Keratinocyte (primary cell): Measurements from ENCODE around the gene MAPRE3. TPM values are rescaled to one million over a fixed set of nuclear protein-coding genes. Genes with fewer than 3 reads are reported as not detected.

Experiments used
- DNase-seq: peaks from one replicate; pipeline ENCODE4 v3.0.0-alpha.2; 2011; ENCODE audit warnings: low read depth, missing footprints, low spot score
- FAIRE-seq: peaks from 2 replicates; lab custom pipeline; 2011; peaks lifted over from hg19 to GRCh38; lab: Jason Lieb, UNC
- H2AFZ ChIP-seq: 2 replicates; pipeline ENCODE4 v1.6.0; 2012; ENCODE audit warnings: low read length, control low read depth, inconsistent platforms; ENCODE audit not compliant: control insufficient read depth
- H3K27ac ChIP-seq: 2 replicates; pipeline ENCODE4 v1.5.1; 2011; ENCODE audit warnings: low read length; ENCODE audit not compliant: control insufficient read depth, insufficient read depth
- H3K27me3 ChIP-seq: 3 replicates; pipeline ENCODE4 v1.6.0; 2011; ENCODE audit warnings: low read length; ENCODE audit not compliant: control insufficient read depth, insufficient read depth; ENCODE audit errors: extremely low read depth
- H3K36me3 ChIP-seq, 2 experiments: 2 replicates in 1 of 2; 3 replicates in 1 of 2; pipeline ENCODE4 v1.5.1; 2011; ENCODE audit warnings: low read length in 2 of 2, mild to moderate bottlenecking in 1 of 2; ENCODE audit not compliant: control insufficient read depth in 2 of 2, insufficient read depth in 2 of 2; ENCODE audit errors: extremely low read depth in 1 of 2
- H3K4me1 ChIP-seq: 3 replicates; pipeline ENCODE4 v1.5.1; 2011; ENCODE audit warnings: low read length; ENCODE audit not compliant: control insufficient read depth, insufficient read depth; ENCODE audit errors: extremely low read depth
- H3K4me2 ChIP-seq: 3 replicates; pipeline ENCODE4 v1.6.0; 2011; ENCODE audit warnings: low read depth, low read length; ENCODE audit not compliant: control insufficient read depth, insufficient read depth; ENCODE audit errors: extremely low read depth
- H3K4me3 ChIP-seq, 3 experiments: fragments of 200-600 bp in 1 of 3; sonication (generic) in 1 of 3; 2 replicates in 2 of 3; 3 replicates in 1 of 3; pipeline ENCODE4 v1.5.1; 2011 to 2016; ENCODE audit warnings: low read length in 3 of 3, mild to moderate bottlenecking in 3 of 3, control low read depth in 2 of 3, inconsistent platforms in 1 of 3, low read depth in 1 of 3, mixed read lengths in 1 of 3, mixed run types in 1 of 3, moderate library complexity in 1 of 3; ENCODE audit not compliant: control insufficient read depth in 2 of 3, insufficient read depth in 2 of 3; ENCODE audit errors: extremely low read depth in 1 of 3
- H3K79me2 ChIP-seq: 2 replicates; pipeline ENCODE4 v1.6.0; 2012; ENCODE audit warnings: low read length; ENCODE audit not compliant: control insufficient read depth, insufficient read depth
- H3K9ac ChIP-seq: 3 replicates; pipeline ENCODE4 v1.6.0; 2011; ENCODE audit warnings: low read length; ENCODE audit not compliant: control insufficient read depth, insufficient read depth; ENCODE audit errors: extremely low read depth
- H3K9me1 ChIP-seq: 3 replicates; pipeline ENCODE4 v1.6.0; 2011; ENCODE audit warnings: low read length; ENCODE audit not compliant: control insufficient read depth, insufficient read depth; ENCODE audit errors: extremely low read depth
- H3K9me3 ChIP-seq: 2 replicates; pipeline ENCODE4 v1.5.1; 2012; ENCODE audit warnings: low read depth, low read length; ENCODE audit not compliant: control insufficient read depth
- H4K20me1 ChIP-seq: 3 replicates; pipeline ENCODE4 v1.6.0; 2011; ENCODE audit warnings: low read length; ENCODE audit not compliant: control insufficient read depth, insufficient read depth; ENCODE audit errors: extremely low read depth
- EZH2 ChIP-seq: IDR thresholded peaks from one replicate; pipeline ENCODE4 v1.6.1; 2012; ENCODE audit warnings: inconsistent platforms, mild to moderate bottlenecking, low read length, moderate library complexity
- dilution Hi-C: fragments of 300-500 bp; cut with MboI; formaldehyde crosslinking; loops from one replicate; pipeline ENCODE4 v1.7.0; 2020; ENCODE audit warnings: low sequenced_read_pairs; ENCODE audit not compliant: extremely low pct_ligation_motif_present
- polyA plus RNA-seq, 5 experiments: library from polyadenylated mRNA; depleted of rRNA in 3 of 5; stranded (reverse) in 3 of 5; stranded (forward) in 1 of 5; unstranded in 1 of 5; fragments of >200 nt; gene quantifications; 1 replicate in 1 of 5; 2 replicates in 3 of 5; 3 replicates in 1 of 5; pipeline versions ENCODE4 v1.2.1 to v1.2.3, GENCODE V29; 2011 to 2012; ENCODE audit warnings: missing spikeins in 2 of 5, low read depth in 1 of 5, low replicate concordance in 1 of 5
- TF ChIP-seq, protein P1 (sequence below), 3 experiments: IDR thresholded peaks in 1 of 3; conservative IDR thresholded peaks in 1 of 3; optimal IDR thresholded peaks in 1 of 3; 2 replicates in 2 of 3; 3 replicates in 1 of 3; pipeline versions ENCODE3 to v1.5.1; 2011; ENCODE audit warnings: low read length in 3 of 3, mild to moderate bottlenecking in 3 of 3, moderate library complexity in 2 of 3, control low read depth in 1 of 3, inconsistent platforms in 1 of 3; ENCODE audit not compliant: insufficient read depth in 2 of 3; ENCODE audit errors: extremely low read depth in 1 of 3

MAPRE3 gene
- polyA plus RNA-seq, 1 donor (not counting 4 experiments of a cell fraction or from before 2014, with no cell fraction given), result 12.6 TPM

GRCh38 chr2:26942543-26943295 lies 27.7 kb upstream of the MAPRE3 start:
- dilution Hi-C loops, result no loop called here

DNA sequence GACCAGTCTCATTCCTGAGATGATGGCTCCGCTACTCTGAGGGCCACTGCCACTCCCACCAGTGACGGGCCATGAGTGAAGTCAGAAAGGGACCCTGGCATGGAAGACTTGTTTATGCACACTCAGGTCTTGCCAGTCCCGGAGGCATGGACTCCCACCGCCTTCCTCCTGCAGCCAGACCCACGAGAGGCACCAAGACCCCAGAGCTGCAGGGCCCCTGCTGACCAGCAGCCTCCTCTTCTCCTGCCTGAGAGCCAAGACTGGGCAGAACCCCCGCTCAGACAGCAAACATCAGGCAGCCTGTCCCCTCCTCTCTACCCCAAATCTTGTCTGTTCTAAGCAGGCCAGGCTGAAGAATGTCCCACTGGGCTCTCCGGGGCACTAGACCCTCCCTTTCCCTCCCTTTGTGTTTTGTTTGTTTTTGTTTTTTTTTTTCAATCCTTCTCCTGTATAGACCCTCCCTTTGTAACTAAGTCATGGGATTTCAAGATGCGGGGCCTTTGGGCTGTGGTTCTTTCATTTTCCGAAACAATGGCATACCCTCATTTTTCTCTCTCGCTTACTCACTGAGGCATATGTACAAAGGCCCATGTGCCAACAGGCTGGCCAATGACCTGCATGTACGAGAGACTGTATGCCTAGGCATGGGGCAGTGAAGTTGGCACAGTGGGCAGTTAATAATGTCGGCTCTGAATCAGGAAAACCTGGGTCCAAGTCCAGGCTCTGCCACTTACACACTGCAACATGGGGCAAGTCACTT lies 24.3 kb upstream of the MAPRE3 start:
- TF ChIP-seq EZH2, result no peak
- TF ChIP-seq, protein P1, sequence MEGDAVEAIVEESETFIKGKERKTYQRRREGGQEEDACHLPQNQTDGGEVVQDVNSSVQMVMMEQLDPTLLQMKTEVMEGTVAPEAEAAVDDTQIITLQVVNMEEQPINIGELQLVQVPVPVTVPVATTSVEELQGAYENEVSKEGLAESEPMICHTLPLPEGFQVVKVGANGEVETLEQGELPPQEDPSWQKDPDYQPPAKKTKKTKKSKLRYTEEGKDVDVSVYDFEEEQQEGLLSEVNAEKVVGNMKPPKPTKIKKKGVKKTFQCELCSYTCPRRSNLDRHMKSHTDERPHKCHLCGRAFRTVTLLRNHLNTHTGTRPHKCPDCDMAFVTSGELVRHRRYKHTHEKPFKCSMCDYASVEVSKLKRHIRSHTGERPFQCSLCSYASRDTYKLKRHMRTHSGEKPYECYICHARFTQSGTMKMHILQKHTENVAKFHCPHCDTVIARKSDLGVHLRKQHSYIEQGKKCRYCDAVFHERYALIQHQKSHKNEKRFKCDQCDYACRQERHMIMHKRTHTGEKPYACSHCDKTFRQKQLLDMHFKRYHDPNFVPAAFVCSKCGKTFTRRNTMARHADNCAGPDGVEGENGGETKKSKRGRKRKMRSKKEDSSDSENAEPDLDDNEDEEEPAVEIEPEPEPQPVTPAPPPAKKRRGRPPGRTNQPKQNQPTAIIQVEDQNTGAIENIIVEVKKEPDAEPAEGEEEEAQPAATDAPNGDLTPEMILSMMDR (optimal IDR thresholded peaks at IDR 0.05 in 1 of 3, IDR thresholded peaks at IDR 0.05 in 1 of 3, conservative IDR thresholded peaks at IDR 0.05 in 1 of 3; ENCODE audit: extremely low read depth in 1 of 3, insufficient read depth in 2 of 3, low read length in 3 of 3), result no peak
- H3K9me3 ChIP-seq, result no peaks in the 10 kb centered on the region
- no peak overlapping the region for H2AFZ ChIP-seq
- no peak overlapping the region for H3K9ac ChIP-seq
- DNase-seq (no peak), FAIRE-seq (no peak)
- H3K4me1 ChIP-seq, result peaks cover 6% of the 10 kb centered on the region
- no peaks in the 10 kb centered on the region for H3K9me1 ChIP-seq
- dilution Hi-C loops, result no loop called here
- no peaks in the 10 kb centered on the region for H4K20me1 ChIP-seq
- H3K79me2 ChIP-seq, result no peaks in the 10 kb centered on the region
- no peak overlapping the region for H3K27ac ChIP-seq
- no peak overlapping the region for H3K4me2 ChIP-seq
- peaks cover 7% of the 10 kb centered on the region for H3K27me3 ChIP-seq
- H3K36me3 ChIP-seq, result no peaks in the 10 kb centered on the region
- H3K4me3 ChIP-seq, result no peak overlapping the region

More at GRCh38 chr2:26942543-26943295, 27.7 kb upstream of the MAPRE3 start:
- no peak overlapping the region for H3K4me3 ChIP-seq
- no peak overlapping the region for H2AFZ ChIP-seq
- H3K4me1 ChIP-seq, result peaks cover 7% of the 10 kb centered on the region
- no peaks in the 10 kb centered on the region for H3K9me3 ChIP-seq
- H3K4me2 ChIP-seq, result no peak overlapping the region
- no peak overlapping the region for H3K9ac ChIP-seq
- DNase-seq, result no peak
- H3K36me3 ChIP-seq, result no peaks in the 10 kb centered on the region
- no peak overlapping the region for H3K27ac ChIP-seq
- FAIRE-seq, result peak; percentile 62
- H3K27me3 ChIP-seq, result peaks cover 10% of the 10 kb centered on the region
- H4K20me1 ChIP-seq, result no peaks in the 10 kb centered on the region
- no peaks in the 10 kb centered on the region for H3K79me2 ChIP-seq
- no peaks in the 10 kb centered on the region for H3K9me1 ChIP-seq
- no peak for TF ChIP-seq EZH2
- TF ChIP-seq, protein P1 (optimal IDR thresholded peaks at IDR 0.05 in 1 of 3, IDR thresholded peaks at IDR 0.05 in 1 of 3, conservative IDR thresholded peaks at IDR 0.05 in 1 of 3; ENCODE audit: extremely low read depth in 1 of 3, insufficient read depth in 2 of 3, low read length in 3 of 3), result peak; percentile 79 to 90 (median 85)
